A673 (cell line): ENCODE results near the gene MYOZ2. TPM values are rescaled to one million over a fixed set of nuclear protein-coding genes. Genes with fewer than 3 reads are reported as not detected.
A peak's percentile ranks its signal among the peaks of the same experiment; 100 is the strongest.

ENCODE experiments used
- BruUV-seq: library from RNA; stranded (reverse); fragments of 400-500 nt; replicated peaks from 2 replicates; lab custom pipeline; 2021; lab: Mats Ljungman, UMichigan
- CTCF ChIA-PET: fragments of 300-600 bp; sonication (Branson Sonifier 250); formaldehyde crosslinking; loops from one replicate; lab custom pipeline; 2022; ENCODE audit warnings: antibody characterized with exemption; lab: Charles Lee
- POLR2A ChIA-PET: fragments of 300-600 bp; sonication (Branson Sonifier 250); formaldehyde crosslinking; loops from one replicate; lab custom pipeline; 2022; ENCODE audit warnings: antibody characterized with exemption; ENCODE audit not compliant: low non-redundant PET; lab: Charles Lee
- DNase-seq: peaks from one replicate; pipeline ENCODE4 v3.0.0-alpha.2; 2015; ENCODE audit warnings: low spot score
- H3K27ac ChIP-seq: fragments of 200-600 bp; sonication (generic); 2 replicates; pipeline ENCODE4 v1.5.1; 2016; ENCODE audit warnings: mixed run types, low read depth, mild to moderate bottlenecking, mixed read lengths, antibody characterized with exemption, low read length; ENCODE audit not compliant: poor library complexity, severe bottlenecking
- H3K27me3 ChIP-seq: fragments of 200-600 bp; sonication (generic); replicated peaks from 2 replicates; pipeline ENCODE4 v1.6.1; 2017; ENCODE audit warnings: mixed run types, low read depth, mild to moderate bottlenecking, mixed read lengths, antibody characterized with exemption, low read length; ENCODE audit not compliant: insufficient read depth, poor library complexity
- H3K36me3 ChIP-seq: fragments of 200-600 bp; sonication (generic); 2 replicates; pipeline ENCODE4 v1.6.1; 2016; ENCODE audit warnings: mixed run types, mild to moderate bottlenecking, mixed read lengths, antibody characterized with exemption, low read length; ENCODE audit not compliant: insufficient read depth, poor library complexity, severe bottlenecking
- H3K4me1 ChIP-seq: fragments of 200-600 bp; sonication (generic); 2 replicates; pipeline ENCODE4 v1.6.1; 2017; ENCODE audit warnings: mixed run types, mild to moderate bottlenecking, mixed read lengths, antibody characterized with exemption, low read length; ENCODE audit not compliant: insufficient read depth, poor library complexity, severe bottlenecking
- H3K4me3 ChIP-seq: fragments of 200-600 bp; sonication (generic); 2 replicates; pipeline ENCODE4 v1.5.1; 2016; ENCODE audit warnings: low read depth, mixed run types, mild to moderate bottlenecking, mixed read lengths, low read length; ENCODE audit not compliant: poor library complexity, severe bottlenecking
- H3K9me3 ChIP-seq: fragments of 200-600 bp; sonication (generic); 2 replicates; pipeline ENCODE4 v1.6.1; 2016; ENCODE audit warnings: mixed run types, low read depth, mild to moderate bottlenecking, mixed read lengths, antibody characterized with exemption, low read length; ENCODE audit not compliant: poor library complexity, severe bottlenecking
- CTCF ChIP-seq: fragments of 300-800, 200-600 bp; sonication (generic); conservative IDR thresholded peaks from 2 replicates; pipeline ENCODE4 v1.5.1; 2017; ENCODE audit warnings: low read depth, mild to moderate bottlenecking, antibody characterized with exemption, low read length, moderate library complexity, mixed read lengths
- EZH2 ChIP-seq: fragments of 200-600 bp; sonication (generic); IDR thresholded peaks from 2 replicates; pipeline ENCODE4 v1.6.1; 2017; ENCODE audit warnings: borderline replicate concordance, low read depth, mild to moderate bottlenecking, mixed read lengths, antibody characterized with exemption, low read length; ENCODE audit not compliant: poor library complexity, severe bottlenecking
- intact Hi-C: fragments of 100-400 bp; cut with micrococcal nuclease; formaldehyde crosslinking; loops from one replicate; pipeline ENCODE4 v1.10.0; 2022; ENCODE audit not compliant: unreplicated experiment
- total RNA-seq: library from RNA; stranded (reverse); gene quantifications from 2 replicates; pipeline ENCODE4 v1.2.3, GENCODE V29; 2021

MYOZ2 gene
- total RNA-seq, 1 experiment from 2014 or later: not detected

- no peak overlapping the region for H3K4me3 ChIP-seq
- no peaks in the 10 kb centered on the region for H3K27me3 ChIP-seq
- H3K27ac ChIP-seq: no peak overlapping the region
- H3K4me1 ChIP-seq: peaks cover 9% of the 10 kb centered on the region
- peak; percentile 64 for DNase-seq
- intact Hi-C loops: no loop called here
- TF ChIP-seq CTCF (no peak), EZH2 (no peak)
- ChIA-PET CTCF (no interaction called here), POLR2A (no interaction called here)
- no TSS peak for BruUV-seq
- no peaks in the 10 kb centered on the region for H3K9me3 ChIP-seq
- no peaks in the 10 kb centered on the region for H3K36me3 ChIP-seq
Observed at GRCh38 chr4:119124352-119124751, 11.3 kb upstream of the MYOZ2 start.

- ChIA-PET POLR2A (interaction anchor here (0.6 kb wide), 1 partner anchor 49 kb away, joined by 6 read pairs; no protein-coding TSS in a partner anchor), CTCF (no interaction called here)
- no peaks in the 10 kb centered on the region for H3K36me3 ChIP-seq
- BruUV-seq: no TSS peak
- no peak for DNase-seq
- peaks cover 9% of the 10 kb centered on the region for H3K4me1 ChIP-seq
- H3K9me3 ChIP-seq: no peaks in the 10 kb centered on the region
- no peak overlapping the region for H3K4me3 ChIP-seq
- no peaks in the 10 kb centered on the region for H3K27me3 ChIP-seq
- no peak overlapping the region for H3K27ac ChIP-seq
- intact Hi-C loops: no loop called here
- TF ChIP-seq CTCF (no peak), EZH2 (no peak)
Observed at GRCh38 chr4:119125931-119126330, 9.7 kb upstream of the MYOZ2 start.

- TF ChIP-seq CTCF (no peak), EZH2 (no peak)
- intact Hi-C loops: no loop called here
- no peaks in the 10 kb centered on the region for H3K9me3 ChIP-seq
- no peak overlapping the region for H3K4me3 ChIP-seq
- ChIA-PET POLR2A (no interaction called here), CTCF (no interaction called here)
- H3K4me1 ChIP-seq: peaks cover 9% of the 10 kb centered on the region
- BruUV-seq: no TSS peak
- H3K27me3 ChIP-seq: no peaks in the 10 kb centered on the region
- H3K27ac ChIP-seq: no peak overlapping the region
- no peak for DNase-seq
- no peaks in the 10 kb centered on the region for H3K36me3 ChIP-seq
Observed at GRCh38 chr4:119128148-119128547, 7.5 kb upstream of the MYOZ2 start.
